SK-N-SH treated with all-trans-retinoic acid at 6 μM for 48 hours (cell line): ENCODE results near the gene ACTN1.

Experiments used
- ATAC-seq: fragments of 200-7000 bp; cut with Tn5 transposase; 3 replicates; pipeline ENCODE4 v1.9.1; 2020; ENCODE audit warnings: mild to moderate bottlenecking, moderate library complexity
- ARNTL ChIP-seq: fragments of 450-650 bp; formaldehyde crosslinking; IDR thresholded peaks from 2 replicates; pipeline ENCODE4 v1.5.0; 2020; ENCODE audit warnings: low read depth, mild to moderate bottlenecking, moderate library complexity, borderline replicate concordance
- BACH2 ChIP-seq: fragments of 250-450 bp; sonication (Bioruptor Pico); IDR thresholded peaks from 2 replicates; pipeline ENCODE4 v1.9.0; 2021; ENCODE audit warnings: mild to moderate bottlenecking, borderline replicate concordance
- CREB5 ChIP-seq: fragments of 250-450 bp; sonication (Bioruptor Pico); IDR thresholded peaks from 2 replicates; pipeline ENCODE4 v1.5.1; 2020; ENCODE audit warnings: low read depth, mild to moderate bottlenecking, moderate library complexity
- CSDC2 ChIP-seq: fragments of 250-450 bp; sonication (Bioruptor Pico); IDR thresholded peaks from 2 replicates; pipeline ENCODE4 v1.5.0; 2020; ENCODE audit warnings: mild to moderate bottlenecking, moderate library complexity
- CSRNP3 ChIP-seq: fragments of 250-450 bp; sonication (Bioruptor Pico); IDR thresholded peaks from 2 replicates; pipeline ENCODE4 v1.5.1; 2021; ENCODE audit warnings: mild to moderate bottlenecking, moderate library complexity
- ESRRG ChIP-seq: fragments of 250-450 bp; sonication (Bioruptor Pico); IDR thresholded peaks from 2 replicates; pipeline ENCODE4 v1.6.1; 2021; ENCODE audit warnings: mild to moderate bottlenecking
- GLIS3 ChIP-seq: fragments of 250-450 bp; sonication (Bioruptor Pico); IDR thresholded peaks from 2 replicates; pipeline ENCODE4 v1.5.0; 2020; ENCODE audit warnings: mild to moderate bottlenecking, moderate library complexity
- ISL1 ChIP-seq: fragments of 250-450 bp; sonication (Bioruptor Pico); IDR thresholded peaks from 2 replicates; pipeline ENCODE4 v2.1.2; 2022; ENCODE audit warnings: mild to moderate bottlenecking, moderate library complexity
- OSR1 ChIP-seq: fragments of 250-450 bp; sonication (Bioruptor Pico); IDR thresholded peaks from 2 replicates; pipeline ENCODE4 v1.8.0; 2022; ENCODE audit warnings: moderate library complexity, mild to moderate bottlenecking, inconsistent platforms
- PATZ1 ChIP-seq: fragments of 250-450 bp; sonication (Bioruptor Pico); IDR thresholded peaks from 2 replicates; pipeline ENCODE4 v1.8.0; 2020; ENCODE audit warnings: mild to moderate bottlenecking, moderate library complexity, borderline replicate concordance
- POU6F1 ChIP-seq: fragments of 250-450 bp; sonication (Bioruptor Pico); IDR thresholded peaks from 2 replicates; pipeline ENCODE4 v1.8.0; 2021; ENCODE audit warnings: low read depth, mild to moderate bottlenecking, moderate library complexity, borderline replicate concordance
- PPARA ChIP-seq: fragments of 250-450 bp; sonication (Bioruptor Pico); IDR thresholded peaks from 2 replicates; pipeline ENCODE4 v1.5.0; 2020; ENCODE audit warnings: mild to moderate bottlenecking, borderline replicate concordance
- TCF4 ChIP-seq: fragments of 250-450 bp; sonication (Bioruptor Pico); IDR thresholded peaks from 2 replicates; pipeline ENCODE4 v1.8.0; 2021; ENCODE audit warnings: mild to moderate bottlenecking, moderate library complexity, borderline replicate concordance
- TOX ChIP-seq: fragments of 250-450 bp; sonication (Bioruptor Pico); IDR thresholded peaks from 2 replicates; pipeline ENCODE4 v1.8.0; 2021; ENCODE audit warnings: mild to moderate bottlenecking, moderate library complexity, borderline replicate concordance
- TSHZ2 ChIP-seq: fragments of 250-450 bp; sonication (Bioruptor Pico); IDR thresholded peaks from 2 replicates; pipeline ENCODE4 v1.5.0; 2020; ENCODE audit warnings: mild to moderate bottlenecking, moderate library complexity
- ZC3H10 ChIP-seq: fragments of 250-450 bp; sonication (Bioruptor Pico); IDR thresholded peaks from 2 replicates; pipeline ENCODE4 v1.5.1; 2021; ENCODE audit warnings: mild to moderate bottlenecking, moderate library complexity
- ZFP3 ChIP-seq: fragments of 250-450 bp; sonication (Bioruptor Pico); IDR thresholded peaks from 2 replicates; pipeline ENCODE4 v1.5.0; 2020; ENCODE audit warnings: mild to moderate bottlenecking, moderate library complexity
- ZFP30 ChIP-seq: fragments of 450-650 bp; formaldehyde crosslinking; IDR thresholded peaks from 2 replicates; pipeline ENCODE4 v1.5.0; 2022; ENCODE audit warnings: mild to moderate bottlenecking, moderate library complexity
- ZNF565 ChIP-seq: fragments of 450-650 bp; formaldehyde crosslinking; conservative IDR thresholded peaks from 2 replicates; pipeline ENCODE4 v1.5.0; 2020; ENCODE audit warnings: low read depth, mild to moderate bottlenecking, moderate library complexity
- ZNF70 ChIP-seq: fragments of 450-650 bp; formaldehyde crosslinking; IDR thresholded peaks from 2 replicates; pipeline ENCODE4 v1.5.0; 2020; ENCODE audit warnings: mild to moderate bottlenecking, moderate library complexity
- ZNF8 ChIP-seq: fragments of 450-650 bp; formaldehyde crosslinking; IDR thresholded peaks from 2 replicates; pipeline ENCODE4 v1.5.0; 2020; ENCODE audit warnings: mild to moderate bottlenecking, moderate library complexity

Gene ACTN1

GRCh38 chr14:68934066-68934465, 45.0 kb downstream of the ACTN1 start:
- ATAC-seq = no peak

GRCh38 chr14:68932686-68933085, 46.4 kb downstream of the ACTN1 start:
- no peak for ATAC-seq
- TF ChIP-seq POU6F1 (CRISPR knock-in tag) (no peak), OSR1 (no peak), ZFP3 (no peak), GLIS3 (no peak), TOX (CRISPR knock-in tag) (no peak), CREB5 (CRISPR knock-in tag) (no peak), ZNF70 (no peak), CSRNP3 (no peak), PPARA (no peak), ARNTL (CRISPR knock-in tag) (no peak), ZFP30 (CRISPR knock-in tag) (no peak)

More at GRCh38 chr14:68934066-68934465, 45.0 kb downstream of the ACTN1 start:
- TF ChIP-seq CSDC2 (CRISPR knock-in tag) = no peak
- no peak for TF ChIP-seq ZNF70
- no peak for TF ChIP-seq ESRRG (CRISPR knock-in tag)
- no peak for TF ChIP-seq ISL1 (CRISPR knock-in tag)
- no peak for TF ChIP-seq GLIS3
- no peak for TF ChIP-seq TCF4 (CRISPR knock-in tag)
- TF ChIP-seq TSHZ2 (CRISPR knock-in tag) = no peak
- TF ChIP-seq CSRNP3 = no peak
- no peak for TF ChIP-seq ZFP3
- no peak for TF ChIP-seq ZNF8 (CRISPR knock-in tag)
- TF ChIP-seq BACH2 = no peak
- no peak for TF ChIP-seq ZC3H10 (CRISPR knock-in tag)
- TF ChIP-seq POU6F1 (CRISPR knock-in tag) = no peak
- no peak for TF ChIP-seq PPARA
- TF ChIP-seq ZNF565 (CRISPR knock-in tag) = no peak
- no peak for TF ChIP-seq ARNTL (CRISPR knock-in tag)
- TF ChIP-seq TOX (CRISPR knock-in tag) = no peak
- TF ChIP-seq PATZ1 = no peak
